Liver (tissue), 9 donors: ENCODE data around the gene ZNF213. TPM values are rescaled to one million over a fixed set of nuclear protein-coding genes. Genes with fewer than 3 reads are reported as not detected.

Experiments used
- DNase-seq: peaks from one replicate; pipeline ENCODE4 v3.0.0-alpha.2; 2017; ENCODE audit warnings: low spot score
- H3K27ac ChIP-seq, 2 donors: one replicate each; pipeline ENCODE4 v1.7.0; 2013; ENCODE audit warnings: inconsistent platforms in 2 of 2, low read length in 2 of 2, control low read depth in 1 of 2, low read depth in 1 of 2, mild to moderate bottlenecking in 1 of 2
- H3K27me3 ChIP-seq, 4 donors: one replicate each; pipeline versions ENCODE4 v1.6.1 to v1.7.0; 2013; ENCODE audit warnings: low read length in 3 of 4, inconsistent platforms in 1 of 4, mild to moderate bottlenecking in 1 of 4, moderate library complexity in 1 of 4; ENCODE audit not compliant: control insufficient read depth in 4 of 4, insufficient read depth in 4 of 4
- H3K36me3 ChIP-seq, 4 donors: one replicate each; pipeline versions ENCODE4 v1.6.1 to v1.7.0; 2013; ENCODE audit warnings: low read length in 3 of 4, mild to moderate bottlenecking in 3 of 4, low read depth in 1 of 4, moderate library complexity in 1 of 4; ENCODE audit not compliant: control insufficient read depth in 4 of 4, insufficient read depth in 3 of 4
- H3K4me1 ChIP-seq, 4 donors: one replicate each; pipeline versions ENCODE4 v1.6.1 to v1.7.0; 2013; ENCODE audit warnings: low read length in 3 of 4, mild to moderate bottlenecking in 3 of 4, moderate library complexity in 1 of 4; ENCODE audit not compliant: control insufficient read depth in 4 of 4, insufficient read depth in 4 of 4
- H3K4me3 ChIP-seq, 3 donors: one replicate each; pipeline versions ENCODE4 v1.6.1 to v1.7.0; 2013; ENCODE audit warnings: low read length in 3 of 3, control low read depth in 1 of 3, low read depth in 1 of 3, mild to moderate bottlenecking in 1 of 3
- H3K9ac ChIP-seq, 2 donors: one replicate each; pipeline ENCODE4 v1.7.0; 2013; ENCODE audit warnings: low read length in 2 of 2, mild to moderate bottlenecking in 2 of 2, moderate library complexity in 2 of 2, control low read depth in 1 of 2, low read depth in 1 of 2
- H3K9me3 ChIP-seq, 4 donors: one replicate each; pipeline versions ENCODE4 v1.6.1 to v1.7.0; 2013; ENCODE audit warnings: low read length in 3 of 4; ENCODE audit not compliant: control insufficient read depth in 4 of 4
- ATF3 ChIP-seq: IDR thresholded peaks from 2 replicates; pipeline ENCODE4 v1.6.1; 2016; ENCODE audit warnings: antibody characterized with exemption
- CTCF ChIP-seq: fragments of 150-350 bp; IDR thresholded peaks from 2 replicates; pipeline ENCODE4 v1.5.1; 2017; ENCODE audit warnings: improper control_type of control experiment, low read depth, low read length; ENCODE audit not compliant: missing input control
- EGR1 ChIP-seq, 2 donors: IDR thresholded peaks; 2 replicates each; pipeline ENCODE4 v1.6.1; 2016 to 2018; ENCODE audit warnings: antibody characterized with exemption in 2 of 2, low read depth in 2 of 2
- FOXA1 ChIP-seq: IDR thresholded peaks from 2 replicates; pipeline ENCODE4 v1.6.1; 2016; ENCODE audit warnings: antibody characterized with exemption
- FOXA2 ChIP-seq: IDR thresholded peaks from 2 replicates; pipeline ENCODE4 v1.6.1; 2016; ENCODE audit warnings: antibody characterized with exemption
- GABPA ChIP-seq, 2 donors: IDR thresholded peaks in 1 of 2; conservative IDR thresholded peaks in 1 of 2; 2 replicates each; pipeline ENCODE4 v1.6.1; 2016; ENCODE audit warnings: antibody characterized with exemption in 2 of 2, mild to moderate bottlenecking in 1 of 2, moderate library complexity in 1 of 2
- HNF4A ChIP-seq, 2 donors: conservative IDR thresholded peaks; 2 replicates each; pipeline ENCODE4 v1.6.1; 2016; ENCODE audit warnings: antibody characterized with exemption in 2 of 2, mild to moderate bottlenecking in 2 of 2
- HNF4G ChIP-seq: IDR thresholded peaks from 2 replicates; pipeline ENCODE4 v1.6.1; 2016; ENCODE audit warnings: antibody characterized with exemption
- JUND ChIP-seq, 2 donors: IDR thresholded peaks; 2 replicates each; pipeline ENCODE4 v1.6.1; 2016; ENCODE audit warnings: antibody characterized with exemption in 2 of 2
- MAX ChIP-seq: IDR thresholded peaks from 2 replicates; pipeline ENCODE4 v1.6.1; 2016; ENCODE audit warnings: antibody characterized with exemption
- NR2F2 ChIP-seq: IDR thresholded peaks from 2 replicates; pipeline ENCODE4 v1.6.1; 2016; ENCODE audit warnings: antibody characterized with exemption
- RAD21 ChIP-seq, 2 donors: IDR thresholded peaks; 2 replicates each; pipeline ENCODE4 v1.6.1; 2016; ENCODE audit warnings: antibody characterized with exemption in 2 of 2, mild to moderate bottlenecking in 2 of 2
- REST ChIP-seq: IDR thresholded peaks from 2 replicates; pipeline ENCODE4 v1.6.1; 2016; ENCODE audit warnings: antibody characterized with exemption, mild to moderate bottlenecking
- RXRA ChIP-seq, 2 donors: IDR thresholded peaks; 2 replicates each; pipeline ENCODE4 v1.6.1; 2017 to 2018; ENCODE audit warnings: antibody characterized with exemption in 2 of 2, mild to moderate bottlenecking in 1 of 2
- SP1 ChIP-seq: IDR thresholded peaks from 2 replicates; pipeline ENCODE4 v1.6.1; 2018; ENCODE audit warnings: antibody characterized with exemption, mild to moderate bottlenecking
- TAF1 ChIP-seq: conservative IDR thresholded peaks from 2 replicates; pipeline ENCODE4 v1.6.1; 2016; ENCODE audit warnings: antibody characterized with exemption, mild to moderate bottlenecking
- YY1 ChIP-seq: IDR thresholded peaks from 2 replicates; pipeline ENCODE4 v1.6.1; 2016; ENCODE audit warnings: antibody characterized with exemption, mild to moderate bottlenecking
- ZBTB33 ChIP-seq: IDR thresholded peaks from 2 replicates; pipeline ENCODE4 v1.6.1; 2016; ENCODE audit warnings: antibody characterized with exemption
- WGBS: extraction: QIAGEN DNeasy Blood & Tissue Kit; methylation state at CpG from one replicate; pipeline ENCODE4 v1.1.7; 2013; 5-methylcytosine and 5-hydroxymethylcytosine counted together
- polyA plus RNA-seq, 2 donors: library from polyadenylated mRNA; stranded (reverse) in 1 of 2; unstranded in 1 of 2; fragments of 200-250 nt in 1 of 2; fragments of >200 nt in 1 of 2; fragmentation: Nextera tagmentation in 1 of 2; extraction: Ambion mirVana in 1 of 2; gene quantifications; one replicate each; pipeline versions ENCODE4 v1.2.1 to v1.2.3, GENCODE V29; 2013 to 2015
- total RNA-seq, 2 donors: library from RNA; depleted of rRNA; stranded (reverse); fragments of >200 nt; gene quantifications; one replicate each; pipeline ENCODE4 v1.2.3, GENCODE V29; 2014
- donor health status: healthy.
- donor health status: healthy.
- donor health status: healthy.
- donor health status: healthy.
- donor health status: healthy.

The ZNF213 gene
- total and polyA plus RNA-seq, 4 donors: 0.56 to 4.5 (median 1.7) TPM

- no peak for DNase-seq
These were observed 17.1 kb downstream of the ZNF213 start for GRCh38 chr16:3152027-3152276.

GRCh38 chr16:3152277-3152990 is 17.6 kb downstream of the ZNF213 start:
- 11% methylated on average over 42 of the region's 42 CpGs for WGBS
- peaks cover under 1 to 22% (median 9%) of the 10 kb centered on the region in 4 donors for H3K4me1 ChIP-seq
- H3K9me3 ChIP-seq: no peaks in the 10 kb centered on the region
- H3K27me3 ChIP-seq: no peaks in the 10 kb centered on the region
- H3K27ac ChIP-seq: no peak overlapping the region
- peak overlapping the region in 2 of 3 donors; percentile 23 to 35 for H3K4me3 ChIP-seq
- DNase-seq: peak; percentile 90
- H3K36me3 ChIP-seq: no peaks in the 10 kb centered on the region
- TF ChIP-seq EGR1 (IDR thresholded peaks at IDR 0.05; ENCODE audit: low read depth in 2 of 2) (peak; percentile 19 to 76), RAD21 (IDR thresholded peaks at IDR 0.05) (peak; percentile 44 to 61), YY1 (no peak), FOXA1 (no peak), HNF4G (no peak), RXRA (IDR thresholded peaks at IDR 0.05) (no peak), MAX (no peak), JUND (IDR thresholded peaks at IDR 0.05) (no peak), TAF1 (no peak), ATF3 (peak; percentile 99), CTCF (peak; percentile 18), HNF4A (conservative IDR thresholded peaks at IDR 0.05) (no peak), REST (no peak), NR2F2 (no peak), SP1 (no peak), FOXA2 (no peak), ZBTB33 (no peak), GABPA (IDR thresholded peaks at IDR 0.05 in 1 of 2, conservative IDR thresholded peaks at IDR 0.05 in 1 of 2) (no peak)
- H3K9ac ChIP-seq: no peak overlapping the region

More at GRCh38 chr16:3152027-3152276, 17.1 kb downstream of the ZNF213 start:
- Histone ChIP-seq H3K27ac (no peak overlapping the region), H3K9me3 (no peaks in the 10 kb centered on the region), H3K27me3 (no peaks in the 10 kb centered on the region), H3K36me3 (no peaks in the 10 kb centered on the region), H3K9ac (no peak overlapping the region), H3K4me1 (peaks cover 0 to 21% (median 9%) of the 10 kb centered on the region in 4 donors), H3K4me3 (peak overlapping the region in 1 of 3 donors; percentile 35)
- no peak for TF ChIP-seq TAF1
- TF ChIP-seq RXRA (IDR thresholded peaks at IDR 0.05): no peak
- no peak for TF ChIP-seq MAX
- TF ChIP-seq FOXA1: no peak
- no peak for TF ChIP-seq SP1
- WGBS: 10% methylated on average over 15 of the region's 15 CpGs
